SK-N-SH (cell line): Measurements from ENCODE around the gene SHKBP1. TPM values are rescaled to one million over a fixed set of nuclear protein-coding genes. Genes with fewer than 3 reads are reported as not detected.

Source experiments
- CTCF ChIA-PET: fragments of 300-600, 350-600 bp; formaldehyde crosslinking; extraction: SDS; loops from one replicate; lab custom pipeline; 2021; lab: Yijun Ruan, JAX
- POLR2A ChIA-PET: fragments of 350-600 bp; sonication (Branson Sonifier 250); formaldehyde crosslinking; extraction: SDS; loops from one replicate; lab custom pipeline; 2020; ENCODE audit warnings: antibody characterized with exemption, inconsistent platforms; lab: Yijun Ruan, JAX
- DNase-seq: peaks from one replicate; pipeline ENCODE4 v3.0.0; 2012
- H2AFZ ChIP-seq: fragments of 200-600 bp; sonication (generic); 2 replicates; pipeline ENCODE4 v1.8.1; 2016; ENCODE audit warnings: antibody characterized with exemption, mild to moderate bottlenecking, low read depth
- H3F3A ChIP-seq: fragments of 200-600 bp; sonication (generic); replicated peaks from 2 replicates; pipeline ENCODE3; 2016; ENCODE audit warnings: antibody characterized with exemption, mild to moderate bottlenecking; ENCODE audit not compliant: insufficient read depth
- H3K27ac ChIP-seq, 2 experiments: fragments of 200-500 bp in 1 of 2; fragments of 200-600 bp in 1 of 2; sonication (Bioruptor generic) in 1 of 2; sonication (generic), shearing (Covaris generic) in 1 of 2; 2 replicates each; pipeline versions ENCODE4 v1.5.1 to v1.6.1; 2014 to 2016; ENCODE audit warnings: low read depth in 2 of 2, inconsistent platforms in 1 of 2, low read length in 1 of 2, mild to moderate bottlenecking in 1 of 2, mixed read lengths in 1 of 2
- H3K27me3 ChIP-seq: fragments of 200-600 bp; sonication (generic), shearing (Covaris generic); 2 replicates; pipeline ENCODE4 v1.6.1; 2016; ENCODE audit warnings: mixed run types; ENCODE audit not compliant: insufficient read depth
- H3K36me3 ChIP-seq, 2 experiments: fragments of 200-500 bp in 1 of 2; fragments of 200-600 bp in 1 of 2; sonication (Bioruptor generic) in 1 of 2; sonication (generic) in 1 of 2; replicated peaks in 1 of 2; 2 replicates each; pipeline versions ENCODE3 to v1.5.1; 2014 to 2016; ENCODE audit warnings: low read length in 1 of 2, mild to moderate bottlenecking in 1 of 2; ENCODE audit not compliant: insufficient read depth in 2 of 2, control insufficient read depth in 1 of 2
- H3K4me1 ChIP-seq, 2 experiments: fragments of 200-500 bp in 1 of 2; fragments of 200-600 bp in 1 of 2; sonication (Bioruptor generic) in 1 of 2; sonication (generic), shearing (Covaris generic) in 1 of 2; 2 replicates each; pipeline versions ENCODE4 v1.5.1 to v1.6.1; 2014 to 2016; ENCODE audit warnings: low read depth in 1 of 2, low read length in 1 of 2, mixed run types in 1 of 2; ENCODE audit not compliant: insufficient read depth in 2 of 2, control insufficient read depth in 1 of 2
- H3K4me2 ChIP-seq: fragments of 200-600 bp; sonication (generic), shearing (Covaris generic); 2 replicates; pipeline ENCODE4 v1.6.1; 2017; ENCODE audit warnings: mixed run types
- H3K4me3 ChIP-seq, 2 experiments: fragments of 200-500 bp in 1 of 2; fragments of 200-600 bp in 1 of 2; sonication (Bioruptor generic) in 1 of 2; sonication (generic), shearing (Covaris generic) in 1 of 2; 2 replicates each; pipeline versions ENCODE4 v1.5.1 to v1.8.1; 2014 to 2016; ENCODE audit warnings: low read depth in 2 of 2, inconsistent platforms in 1 of 2, low read length in 1 of 2, mild to moderate bottlenecking in 1 of 2, mixed read lengths in 1 of 2, moderate library complexity in 1 of 2
- H3K79me2 ChIP-seq: fragments of 200-600 bp; sonication (generic); 2 replicates; pipeline ENCODE4 v1.8.1; 2017; ENCODE audit warnings: mild to moderate bottlenecking; ENCODE audit not compliant: insufficient read depth
- H3K9ac ChIP-seq: fragments of 200-600 bp; sonication (generic); 2 replicates; pipeline ENCODE4 v1.6.1; 2017; ENCODE audit warnings: mixed run types
- H3K9me2 ChIP-seq: fragments of 200-600 bp; sonication (generic); 2 replicates; pipeline ENCODE4 v1.6.1; 2017; ENCODE audit warnings: mixed run types
- H3K9me3 ChIP-seq: fragments of 200-600 bp; sonication (generic); 2 replicates; pipeline ENCODE4 v1.6.1; 2017; ENCODE audit warnings: mixed run types, mild to moderate bottlenecking, moderate library complexity
- H4K20me1 ChIP-seq: fragments of 200-600 bp; sonication (generic); 2 replicates; pipeline ENCODE4 v1.6.1; 2017; ENCODE audit warnings: mild to moderate bottlenecking, mixed run types; ENCODE audit not compliant: insufficient read depth
- CHD2 ChIP-seq: fragments of 150-350 bp; IDR thresholded peaks from 2 replicates; pipeline ENCODE4 v1.6.1; 2018; ENCODE audit warnings: low read length; ENCODE audit not compliant: partially characterized antibody
- ELF1 ChIP-seq: IDR thresholded peaks from 2 replicates; pipeline ENCODE4 v1.4.0; 2012
- EZH2phosphoT487 ChIP-seq: fragments of 200-600 bp; sonication (generic); IDR thresholded peaks from 2 replicates; pipeline ENCODE4 v1.6.1; 2017; ENCODE audit warnings: low read depth, mixed run types, mild to moderate bottlenecking, antibody characterized with exemption, moderate library complexity, borderline replicate concordance
- FOXJ3 ChIP-seq: sonication (generic); formaldehyde crosslinking; IDR thresholded peaks from 2 replicates; pipeline ENCODE4 v1.5.1; 2020; ENCODE audit warnings: mild to moderate bottlenecking, missing genetic modification reagents
- FOXM1 ChIP-seq: IDR thresholded peaks from 2 replicates; pipeline ENCODE4 v1.4.0; 2012; ENCODE audit warnings: low read depth, mild to moderate bottlenecking
- GATA2 ChIP-seq: sonication (generic); formaldehyde crosslinking; IDR thresholded peaks from 2 replicates; pipeline ENCODE4 v1.5.0; 2020; ENCODE audit warnings: mild to moderate bottlenecking, missing genetic modification reagents
- JUND ChIP-seq: IDR thresholded peaks from 2 replicates; pipeline ENCODE4 v1.4.0; 2012
- MAX ChIP-seq: IDR thresholded peaks from 2 replicates; pipeline ENCODE4 v1.4.0; 2012; ENCODE audit warnings: low read depth
- MEF2A ChIP-seq: IDR thresholded peaks from 2 replicates; pipeline ENCODE4 v1.4.0; 2012; ENCODE audit warnings: low read depth, borderline replicate concordance
- PBX3 ChIP-seq: IDR thresholded peaks from 2 replicates; pipeline ENCODE4; 2012
- RFX5 ChIP-seq: IDR thresholded peaks from 2 replicates; pipeline ENCODE4 v1.6.1; 2012; ENCODE audit warnings: mild to moderate bottlenecking, improper control_type of control experiment, low read length
- SIN3A ChIP-seq: IDR thresholded peaks from 2 replicates; pipeline ENCODE4 v1.6.1; 2012; ENCODE audit warnings: low read depth, mild to moderate bottlenecking, low read length, moderate library complexity, borderline replicate concordance
- TCF12 ChIP-seq: IDR thresholded peaks from 2 replicates; pipeline ENCODE4 v1.4.0; 2012
- TEAD4 ChIP-seq: IDR thresholded peaks from 2 replicates; pipeline ENCODE4 v1.4.0; 2012; ENCODE audit warnings: mild to moderate bottlenecking, borderline replicate concordance; ENCODE audit not compliant: insufficient read depth
- USF1 ChIP-seq: IDR thresholded peaks from 2 replicates; pipeline ENCODE4 v1.4.0; 2012; ENCODE audit warnings: low read depth, borderline replicate concordance
- USF2 ChIP-seq: fragments of 150-350 bp; IDR thresholded peaks from 2 replicates; pipeline ENCODE4 v1.6.1; 2017; ENCODE audit warnings: antibody characterized with exemption, low read length, low read depth, borderline replicate concordance
- ZBTB33 ChIP-seq: IDR thresholded peaks from 2 replicates; pipeline ENCODE4 v1.4.0; 2012; ENCODE audit warnings: low read depth, borderline replicate concordance
- WGBS: methylation state at CpG from one replicate; pipeline ENCODE4 v1.1.6; 2017; ENCODE audit warnings: low lambda C conversion rate; 5-methylcytosine and 5-hydroxymethylcytosine counted together
- polyA plus RNA-seq, 3 experiments: library from polyadenylated mRNA; depleted of rRNA; stranded (reverse); fragments of >200 nt; gene quantifications; 2 replicates each; pipeline ENCODE4 v1.2.3, GENCODE V29; 2012

The SHKBP1 gene
- polyA plus RNA-seq, 1 of the 3 experiments (the other 2 are of a cell fraction) = 62.7 TPM

- ChIA-PET CTCF (interaction anchor here (1.4 to 1.6 kb wide), 2 partner anchors 8 to 77 kb away, joined by 4 to 6 read pairs; no protein-coding TSS in a partner anchor), POLR2A (no interaction called here)
- Histone ChIP-seq H3K36me3 (no peaks in the 10 kb centered on the region), H3K9ac (no peak overlapping the region), H3K4me2 (no peak overlapping the region), H3K9me2 (no peaks in the 10 kb centered on the region), H3K9me3 (no peaks in the 10 kb centered on the region), H2AFZ (no peak overlapping the region), H3K4me3 (no peak overlapping the region), H3F3A (no peaks in the 10 kb centered on the region), H3K4me1 (no peaks in the 10 kb centered on the region), H3K27ac (no peak overlapping the region), H3K27me3 (no peaks in the 10 kb centered on the region; the same call in 1 of the 2 replicates), H4K20me1 (no peaks in the 10 kb centered on the region), H3K79me2 (no peaks in the 10 kb centered on the region)
- no peak for TF ChIP-seq FOXJ3 (CRISPR knock-in tag)
- DNase-seq = no peak
- 77% methylated on average over 23 of the region's 24 CpGs for WGBS
Observed at GRCh38 chr19:40556953-40557530, 19.6 kb upstream of the SHKBP1 start.

- H3K36me3 ChIP-seq = no peaks in the 10 kb centered on the region
- no peak overlapping the region for H3K27ac ChIP-seq
- H3K4me1 ChIP-seq = no peaks in the 10 kb centered on the region
- CTCF ChIA-PET = interaction anchor here (0.9 to 1.8 kb wide), 2 partner anchors 19 to 43 kb away, joined by 3 to 5 read pairs; no protein-coding TSS in a partner anchor
- DNase-seq = no peak
- no peaks in the 10 kb centered on the region; the same call in 1 of the 2 replicates for H3K27me3 ChIP-seq
- 78% methylated on average over 3 of the region's 3 CpGs for WGBS
- POLR2A ChIA-PET = no interaction called here
- no peaks in the 10 kb centered on the region for H3F3A ChIP-seq
- H3K4me2 ChIP-seq = no peak overlapping the region
- no peaks in the 10 kb centered on the region for H4K20me1 ChIP-seq
- no peak overlapping the region for H2AFZ ChIP-seq
- H3K9me2 ChIP-seq = no peaks in the 10 kb centered on the region
- H3K9me3 ChIP-seq = no peaks in the 10 kb centered on the region
- H3K9ac ChIP-seq = no peak overlapping the region
- no peaks in the 10 kb centered on the region for H3K79me2 ChIP-seq
- TF ChIP-seq MAX (no peak), USF2 (no peak), TCF12 (no peak), EZH2phosphoT487 (no peak), ELF1 (no peak), CHD2 (no peak)
- no peak overlapping the region for H3K4me3 ChIP-seq
Observed at GRCh38 chr19:40559394-40559793, 17.3 kb upstream of the SHKBP1 start.

- no peaks in the 10 kb centered on the region for H3K79me2 ChIP-seq
- no peaks in the 10 kb centered on the region for H3K9me3 ChIP-seq
- no peak overlapping the region for H3K27ac ChIP-seq
- no peak overlapping the region for H2AFZ ChIP-seq
- no peaks in the 10 kb centered on the region; the same call in 1 of the 2 replicates for H3K27me3 ChIP-seq
- H3K36me3 ChIP-seq = no peaks in the 10 kb centered on the region
- no peaks in the 10 kb centered on the region for H3F3A ChIP-seq
- H3K4me1 ChIP-seq = no peaks in the 10 kb centered on the region
- no peak overlapping the region for H3K4me3 ChIP-seq
- H3K4me2 ChIP-seq = no peak overlapping the region
- DNase-seq = no peak
- H4K20me1 ChIP-seq = no peaks in the 10 kb centered on the region
- ChIA-PET CTCF (interaction anchor here (1.8 kb wide), 1 partner anchor 42 kb away, joined by 5 read pairs; no protein-coding TSS in a partner anchor), POLR2A (no interaction called here)
- no peak overlapping the region for H3K9ac ChIP-seq
- H3K9me2 ChIP-seq = no peaks in the 10 kb centered on the region
- WGBS = 85% methylated on average over 11 of the region's 20 CpGs
- TF ChIP-seq MEF2A (no peak), TCF12 (no peak), FOXM1 (no peak), TEAD4 (no peak), RFX5 (no peak), ZBTB33 (no peak), PBX3 (no peak), SIN3A (no peak), JUND (no peak), ELF1 (no peak), USF1 (no peak), GATA2 (CRISPR knock-in tag) (no peak)
Observed at GRCh38 chr19:40560092-40560507, 16.6 kb upstream of the SHKBP1 start.
